GDM1 (cell line): ENCODE data around the gene TTC33.
"Not testable (repeated sequence)": the region's sequence is repeated elsewhere in the genome, so short reads cannot be mapped to it uniquely, and the experiment has no call there.

ENCODE experiments used
- DNase-seq: peaks from one replicate; lab custom pipeline; 2025; lab: John Stamatoyannopoulos, UW

TTC33 gene

GRCh38 chr5:40717281-40717680 lies 38.5 kb downstream of the TTC33 start:
- DNase-seq: no peak

- no peak for DNase-seq
Observed at GRCh38 chr5:40716590-40716989, 39.2 kb downstream of the TTC33 start.

- DNase-seq: no peak
Observed at GRCh38 chr5:40716000-40716399, 39.8 kb downstream of the TTC33 start.

- no peak for DNase-seq
Observed at GRCh38 chr5:40714001-40714400, 41.8 kb downstream of the TTC33 start.

- not testable (repeated sequence) for DNase-seq
Observed at GRCh38 chr5:40710575-40710974, 45.2 kb downstream of the TTC33 start.

- not testable (repeated sequence) for DNase-seq
Observed at GRCh38 chr5:40705484-40705883, 50.3 kb downstream of the TTC33 start.

GRCh38 chr5:40702027-40702426 lies 53.7 kb downstream of the TTC33 start:
- DNase-seq: not testable (repeated sequence)

- no peak for DNase-seq
Observed at GRCh38 chr5:40700116-40700782, 55.5 kb downstream of the TTC33 start.

- DNase-seq: no peak
Observed at GRCh38 chr5:40694433-40694832, 61.3 kb downstream of the TTC33 start.

GRCh38 chr5:40691894-40692293 lies 63.9 kb downstream of the TTC33 start:
- DNase-seq: no peak

GRCh38 chr5:40690267-40690666 lies 65.5 kb downstream of the TTC33 start:
- no peak for DNase-seq

- DNase-seq: no peak
Observed at GRCh38 chr5:40689438-40689837, 66.3 kb downstream of the TTC33 start.

GRCh38 chr5:40688996-40689395 lies 66.8 kb downstream of the TTC33 start:
- DNase-seq: no peak

GRCh38 chr5:40688127-40688761 lies 67.5 kb downstream of the TTC33 start:
- DNase-seq: peak; percentile 69

GRCh38 chr5:40687321-40687720 lies 68.4 kb downstream of the TTC33 start:
- DNase-seq: no peak

- DNase-seq: no peak
Observed at GRCh38 chr5:40685976-40686486, 69.7 kb downstream of the TTC33 start.

- DNase-seq: no peak
Observed at GRCh38 chr5:40685193-40685592, 70.6 kb downstream of the TTC33 start.

- DNase-seq: no peak
Observed at GRCh38 chr5:40683305-40683704, 72.5 kb downstream of the TTC33 start.

- DNase-seq: no peak
Observed at GRCh38 chr5:40682154-40683017, 73.4 kb downstream of the TTC33 start.

GRCh38 chr5:40681363-40682153 lies 74.2 kb downstream of the TTC33 start:
- DNase-seq: no peak

- DNase-seq: no peak
Observed at GRCh38 chr5:40680741-40681362, 74.9 kb downstream of the TTC33 start.
